LoVo (cell line): ENCODE measurements around the gene HRH4.

ENCODE experiments used
- DNase-seq: peaks from one replicate; pipeline ENCODE4 v3.0.0-alpha.2; 2016; ENCODE audit warnings: low spot score

The HRH4 gene

GRCh38 chr18:24460388-24460787 is at the start of gene HRH4:
Gene HRH4, plus strand, starts transcription at chr18:24460637. Its CDS starts 92 bp downstream, at chr18:24460729.
- no peak for DNase-seq

GRCh38 chr18:24413148-24413547 is 47.3 kb upstream of the HRH4 start:
- no peak for DNase-seq

- no peak for DNase-seq
These were observed 46.0 kb upstream of the HRH4 start for GRCh38 chr18:24414349-24415003.

GRCh38 chr18:24417480-24417879 is 43.0 kb upstream of the HRH4 start:
- DNase-seq, result no peak

GRCh38 chr18:24420551-24420950 is 39.9 kb upstream of the HRH4 start:
- DNase-seq, result no peak

GRCh38 chr18:24421831-24422230 is 38.6 kb upstream of the HRH4 start:
- DNase-seq, result no peak

GRCh38 chr18:24426073-24426397 is 34.4 kb upstream of the HRH4 start:
- no peak for DNase-seq

GRCh38 chr18:24426398-24427294 is 33.8 kb upstream of the HRH4 start, which contains the start of gene IMPACT:
Gene IMPACT, plus strand, starts transcription at chr18:24426670. Its CDS starts 87 bp downstream, at chr18:24426757.
- DNase-seq, result peak; percentile 94

- no peak for DNase-seq
These were observed 33.0 kb upstream of the HRH4 start for GRCh38 chr18:24427484-24427883.

GRCh38 chr18:24428709-24429108 is 31.7 kb upstream of the HRH4 start:
- DNase-seq, result no peak

GRCh38 chr18:24429188-24429587 is 31.2 kb upstream of the HRH4 start:
- DNase-seq, result no peak

GRCh38 chr18:24432618-24433017 is 27.8 kb upstream of the HRH4 start:
- no peak for DNase-seq

GRCh38 chr18:24436939-24437338 is 23.5 kb upstream of the HRH4 start:
- DNase-seq, result no peak

GRCh38 chr18:24443870-24444269 is 16.6 kb upstream of the HRH4 start:
- no peak for DNase-seq

GRCh38 chr18:24446453-24446852 is 14.0 kb upstream of the HRH4 start:
- DNase-seq, result no peak

- DNase-seq, result peak; percentile 32
These were observed 13.4 kb upstream of the HRH4 start for GRCh38 chr18:24446953-24447538.

GRCh38 chr18:24447961-24448360 is 12.5 kb upstream of the HRH4 start:
- no peak for DNase-seq

- no peak for DNase-seq
These were observed 3.9 kb upstream of the HRH4 start for GRCh38 chr18:24456549-24456948.

GRCh38 chr18:24459772-24460171 is 665 bp upstream of the HRH4 start:
- DNase-seq, result no peak

- no peak for DNase-seq
These were observed 1.6 kb downstream of the HRH4 start for GRCh38 chr18:24461996-24462395.

GRCh38 chr18:24462838-24463775 is 2.7 kb downstream of the HRH4 start:
- DNase-seq, result no peak

GRCh38 chr18:24465486-24465885 is 5.0 kb downstream of the HRH4 start:
- DNase-seq, result no peak
